Keratinocyte (primary cell): Measurements from ENCODE around the gene ARHGAP40. TPM values are rescaled to one million over a fixed set of nuclear protein-coding genes. Genes with fewer than 3 reads are reported as not detected.

Source experiments
- DNase-seq: peaks from one replicate; pipeline ENCODE4 v3.0.0-alpha.2; 2011; ENCODE audit warnings: low read depth, missing footprints, low spot score
- FAIRE-seq: peaks from 2 replicates; lab custom pipeline; 2011; peaks lifted over from hg19 to GRCh38; lab: Jason Lieb, UNC
- H2AFZ ChIP-seq: 2 replicates; pipeline ENCODE4 v1.6.0; 2012; ENCODE audit warnings: low read length, control low read depth, inconsistent platforms; ENCODE audit not compliant: control insufficient read depth
- H3K27ac ChIP-seq: 2 replicates; pipeline ENCODE4 v1.5.1; 2011; ENCODE audit warnings: low read length; ENCODE audit not compliant: control insufficient read depth, insufficient read depth
- H3K27me3 ChIP-seq: 3 replicates; pipeline ENCODE4 v1.6.0; 2011; ENCODE audit warnings: low read length; ENCODE audit not compliant: control insufficient read depth, insufficient read depth; ENCODE audit errors: extremely low read depth
- H3K36me3 ChIP-seq, 2 experiments: 2 replicates in 1 of 2; 3 replicates in 1 of 2; pipeline ENCODE4 v1.5.1; 2011; ENCODE audit warnings: low read length in 2 of 2, mild to moderate bottlenecking in 1 of 2; ENCODE audit not compliant: control insufficient read depth in 2 of 2, insufficient read depth in 2 of 2; ENCODE audit errors: extremely low read depth in 1 of 2
- H3K4me1 ChIP-seq: 3 replicates; pipeline ENCODE4 v1.5.1; 2011; ENCODE audit warnings: low read length; ENCODE audit not compliant: control insufficient read depth, insufficient read depth; ENCODE audit errors: extremely low read depth
- H3K4me2 ChIP-seq: 3 replicates; pipeline ENCODE4 v1.6.0; 2011; ENCODE audit warnings: low read depth, low read length; ENCODE audit not compliant: control insufficient read depth, insufficient read depth; ENCODE audit errors: extremely low read depth
- H3K4me3 ChIP-seq, 3 experiments: fragments of 200-600 bp in 1 of 3; sonication (generic) in 1 of 3; 2 replicates in 2 of 3; 3 replicates in 1 of 3; pipeline ENCODE4 v1.5.1; 2011 to 2016; ENCODE audit warnings: low read length in 3 of 3, mild to moderate bottlenecking in 3 of 3, control low read depth in 2 of 3, inconsistent platforms in 1 of 3, low read depth in 1 of 3, mixed read lengths in 1 of 3, mixed run types in 1 of 3, moderate library complexity in 1 of 3; ENCODE audit not compliant: control insufficient read depth in 2 of 3, insufficient read depth in 2 of 3; ENCODE audit errors: extremely low read depth in 1 of 3
- H3K79me2 ChIP-seq: 2 replicates; pipeline ENCODE4 v1.6.0; 2012; ENCODE audit warnings: low read length; ENCODE audit not compliant: control insufficient read depth, insufficient read depth
- H3K9ac ChIP-seq: 3 replicates; pipeline ENCODE4 v1.6.0; 2011; ENCODE audit warnings: low read length; ENCODE audit not compliant: control insufficient read depth, insufficient read depth; ENCODE audit errors: extremely low read depth
- H3K9me1 ChIP-seq: 3 replicates; pipeline ENCODE4 v1.6.0; 2011; ENCODE audit warnings: low read length; ENCODE audit not compliant: control insufficient read depth, insufficient read depth; ENCODE audit errors: extremely low read depth
- H3K9me3 ChIP-seq: 2 replicates; pipeline ENCODE4 v1.5.1; 2012; ENCODE audit warnings: low read depth, low read length; ENCODE audit not compliant: control insufficient read depth
- H4K20me1 ChIP-seq: 3 replicates; pipeline ENCODE4 v1.6.0; 2011; ENCODE audit warnings: low read length; ENCODE audit not compliant: control insufficient read depth, insufficient read depth; ENCODE audit errors: extremely low read depth
- CTCF ChIP-seq, 3 experiments: IDR thresholded peaks in 1 of 3; conservative IDR thresholded peaks in 1 of 3; optimal IDR thresholded peaks in 1 of 3; 2 replicates in 2 of 3; 3 replicates in 1 of 3; pipeline versions ENCODE3 to v1.5.1; 2011; ENCODE audit warnings: low read length in 3 of 3, mild to moderate bottlenecking in 3 of 3, moderate library complexity in 2 of 3, control low read depth in 1 of 3, inconsistent platforms in 1 of 3; ENCODE audit not compliant: insufficient read depth in 2 of 3; ENCODE audit errors: extremely low read depth in 1 of 3
- EZH2 ChIP-seq: IDR thresholded peaks from one replicate; pipeline ENCODE4 v1.6.1; 2012; ENCODE audit warnings: inconsistent platforms, mild to moderate bottlenecking, low read length, moderate library complexity
- dilution Hi-C: fragments of 300-500 bp; cut with MboI; formaldehyde crosslinking; loops from one replicate; pipeline ENCODE4 v1.7.0; 2020; ENCODE audit warnings: low sequenced_read_pairs; ENCODE audit not compliant: extremely low pct_ligation_motif_present
- polyA plus RNA-seq, 5 experiments: library from polyadenylated mRNA; depleted of rRNA in 3 of 5; stranded (reverse) in 3 of 5; stranded (forward) in 1 of 5; unstranded in 1 of 5; fragments of >200 nt; gene quantifications; 1 replicate in 1 of 5; 2 replicates in 3 of 5; 3 replicates in 1 of 5; pipeline versions ENCODE4 v1.2.1 to v1.2.3, GENCODE V29; 2011 to 2012; ENCODE audit warnings: missing spikeins in 2 of 5, low read depth in 1 of 5, low replicate concordance in 1 of 5

Gene ARHGAP40
- polyA plus RNA-seq, 1 donor (not counting 4 experiments of a cell fraction or from before 2014, with no cell fraction given), result 1.0 TPM

GRCh38 chr20:38566036-38566598 is 35.5 kb upstream of the ARHGAP40 start:
- DNase-seq (no peak), FAIRE-seq (no peak)
- dilution Hi-C loops, result no loop called here
- H4K20me1 ChIP-seq, result no peaks in the 10 kb centered on the region
- H3K4me1 ChIP-seq, result no peaks in the 10 kb centered on the region
- H3K9me3 ChIP-seq, result no peaks in the 10 kb centered on the region
- TF ChIP-seq CTCF (optimal IDR thresholded peaks at IDR 0.05 in 1 of 3, IDR thresholded peaks at IDR 0.05 in 1 of 3, conservative IDR thresholded peaks at IDR 0.05 in 1 of 3; ENCODE audit: extremely low read depth in 1 of 3, insufficient read depth in 2 of 3, low read length in 3 of 3) (no peak), EZH2 (no peak)
- no peaks in the 10 kb centered on the region for H3K9me1 ChIP-seq
- no peaks in the 10 kb centered on the region for H3K79me2 ChIP-seq
- H3K27ac ChIP-seq, result no peak overlapping the region
- no peak overlapping the region for H3K4me3 ChIP-seq
- H2AFZ ChIP-seq, result no peak overlapping the region
- no peak overlapping the region for H3K4me2 ChIP-seq
- H3K36me3 ChIP-seq, result peaks cover 9 to 19% of the 10 kb centered on the region in 2 experiments
- H3K9ac ChIP-seq, result no peak overlapping the region
- no peaks in the 10 kb centered on the region for H3K27me3 ChIP-seq

DNA sequence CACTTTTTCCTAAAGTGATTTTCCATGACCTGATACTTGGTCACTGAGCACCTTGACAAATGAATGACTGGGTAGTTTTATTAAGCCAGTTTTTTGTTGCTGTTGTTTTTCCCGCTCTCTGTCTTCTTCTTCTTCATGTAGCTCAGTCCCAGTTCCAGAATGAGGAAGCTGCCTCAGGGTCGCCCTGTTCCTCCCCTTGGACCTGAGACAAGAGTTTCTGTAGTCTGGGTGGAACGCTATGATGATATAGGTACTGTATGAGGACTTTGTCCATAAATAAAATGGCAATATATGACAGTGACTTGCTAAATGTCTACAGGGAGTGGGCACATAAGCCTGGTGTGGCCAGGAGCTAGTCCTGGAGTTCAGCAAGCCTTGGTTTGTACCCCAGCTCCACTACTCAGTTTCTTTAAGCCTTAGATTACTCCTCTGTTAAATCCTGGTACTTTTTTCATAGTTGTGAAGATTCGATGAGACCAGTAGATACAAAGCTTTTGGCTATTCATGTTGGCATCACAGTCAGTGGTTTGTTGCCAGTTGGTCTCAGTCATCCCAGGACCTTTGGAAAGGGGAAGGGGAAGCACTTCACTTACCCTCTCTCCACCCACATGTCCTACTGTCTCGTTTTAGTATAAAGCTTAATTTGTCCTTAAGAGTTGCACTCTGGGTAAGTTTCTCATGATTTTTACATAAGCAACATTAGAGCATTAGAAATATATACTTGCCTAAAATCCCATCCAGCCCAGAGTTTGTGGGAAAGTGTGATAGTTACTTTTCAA is 31.7 kb upstream of the ARHGAP40 start:
- Histone ChIP-seq H2AFZ (no peak overlapping the region), H3K9me3 (no peaks in the 10 kb centered on the region), H3K9me1 (no peaks in the 10 kb centered on the region), H3K4me3 (no peak overlapping the region), H3K4me1 (no peaks in the 10 kb centered on the region), H3K4me2 (no peak overlapping the region), H4K20me1 (no peaks in the 10 kb centered on the region), H3K27ac (no peak overlapping the region), H3K79me2 (no peaks in the 10 kb centered on the region), H3K9ac (no peak overlapping the region), H3K36me3 (peaks cover 11 to 19% of the 10 kb centered on the region in 2 experiments), H3K27me3 (no peaks in the 10 kb centered on the region)
- DNase-seq, result no peak
- FAIRE-seq, result peak; percentile 17
- TF ChIP-seq CTCF (optimal IDR thresholded peaks at IDR 0.05 in 1 of 3, IDR thresholded peaks at IDR 0.05 in 1 of 3, conservative IDR thresholded peaks at IDR 0.05 in 1 of 3; ENCODE audit: extremely low read depth in 1 of 3, insufficient read depth in 2 of 3, low read length in 3 of 3) (no peak), EZH2 (no peak)
- dilution Hi-C loops, result no loop called here
